Activated T-helper 1 cell treated with anti-CD3 and anti-CD28 coated beads, Interleukin-2, amount 50 U/mL, for 16 hours (primary cell): Measurements from ENCODE around the gene PTMS.
A peak's percentile ranks its signal among the peaks of the same experiment; 100 is the strongest.

Source experiments
- DNase-seq, 2 donors: peaks; one replicate each; pipeline ENCODE4 v3.0.0-alpha.2; 2020; ENCODE audit warnings: low read depth in 1 of 2, low spot score in 1 of 2

The PTMS gene

GRCh38 chr12:6771509-6772330 lies 5.6 kb downstream of the PTMS start:
- no peak for DNase-seq

GRCh38 chr12:6772331-6772695 lies 6.2 kb downstream of the PTMS start, which contains the start of gene LAG3:
Gene LAG3, plus strand, starts transcription at chr12:6772520. Its CDS starts 333 bp downstream, at chr12:6772853.
- peak in 1 of 2 donors; percentile 38 for DNase-seq

- no peak for DNase-seq
Measured at GRCh38 chr12:6772726-6773589, 6.8 kb downstream of the PTMS start.

- no peak for DNase-seq
Measured at GRCh38 chr12:6773590-6774351, 7.6 kb downstream of the PTMS start.

- DNase-seq: no peak
Measured at GRCh38 chr12:6774499-6775062, 8.4 kb downstream of the PTMS start.

- no peak for DNase-seq
Measured at GRCh38 chr12:6775185-6776174, 9.3 kb downstream of the PTMS start.

- DNase-seq: no peak
Measured at GRCh38 chr12:6777386-6777785, 11.2 kb downstream of the PTMS start.

- no peak for DNase-seq
Measured at GRCh38 chr12:6778217-6778573, 12.0 kb downstream of the PTMS start.

- peak; percentile 73 to 79 for DNase-seq
Measured at GRCh38 chr12:6778574-6779550, 12.7 kb downstream of the PTMS start.

GRCh38 chr12:6779708-6780432 lies 13.7 kb downstream of the PTMS start:
- DNase-seq: no peak

- no peak for DNase-seq
Measured at GRCh38 chr12:6780573-6780972, 14.4 kb downstream of the PTMS start.

GRCh38 chr12:6782119-6782518 lies 16.0 kb downstream of the PTMS start:
- no peak for DNase-seq

GRCh38 chr12:6782850-6783566 lies 16.8 kb downstream of the PTMS start:
- no peak for DNase-seq

- DNase-seq: no peak
Measured at GRCh38 chr12:6783828-6784227, 17.7 kb downstream of the PTMS start.

- DNase-seq: no peak
Measured at GRCh38 chr12:6784296-6784695, 18.1 kb downstream of the PTMS start.

GRCh38 chr12:6784761-6785160 lies 18.6 kb downstream of the PTMS start:
- DNase-seq: no peak

- no peak for DNase-seq
Measured at GRCh38 chr12:6786416-6787094, 20.4 kb downstream of the PTMS start.
